Activated T-cell treated with anti-CD3 and anti-CD28 coated beads, Interleukin-2, amount 50 U/mL, for 24 hours (primary cell): ENCODE measurements around the gene TLR2.

Experiments used
- DNase-seq: peaks from one replicate; pipeline ENCODE4 v3.0.0-alpha.2; 2020
- H3K27ac Mint-ChIP-seq: 2 replicates; pipeline ENCODE4 v1.8.0; 2020; ENCODE audit warnings: mild to moderate bottlenecking, mixed read lengths
- H3K27me3 Mint-ChIP-seq: 2 replicates; pipeline ENCODE4 v1.8.0; 2020; ENCODE audit warnings: mixed read lengths
- H3K36me3 Mint-ChIP-seq: 2 replicates; pipeline ENCODE4 v1.8.0; 2020; ENCODE audit warnings: low read depth, mixed read lengths
- H3K4me1 Mint-ChIP-seq: 2 replicates; pipeline ENCODE4 v1.8.0; 2020; ENCODE audit warnings: low read depth, mixed read lengths
- H3K4me3 Mint-ChIP-seq: 2 replicates; pipeline ENCODE4 v1.8.0; 2020; ENCODE audit warnings: mild to moderate bottlenecking, moderate library complexity, mixed read lengths
- H3K9me3 Mint-ChIP-seq: 2 replicates; pipeline ENCODE4 v1.8.0; 2020; ENCODE audit warnings: mixed read lengths

Gene TLR2

DNA sequence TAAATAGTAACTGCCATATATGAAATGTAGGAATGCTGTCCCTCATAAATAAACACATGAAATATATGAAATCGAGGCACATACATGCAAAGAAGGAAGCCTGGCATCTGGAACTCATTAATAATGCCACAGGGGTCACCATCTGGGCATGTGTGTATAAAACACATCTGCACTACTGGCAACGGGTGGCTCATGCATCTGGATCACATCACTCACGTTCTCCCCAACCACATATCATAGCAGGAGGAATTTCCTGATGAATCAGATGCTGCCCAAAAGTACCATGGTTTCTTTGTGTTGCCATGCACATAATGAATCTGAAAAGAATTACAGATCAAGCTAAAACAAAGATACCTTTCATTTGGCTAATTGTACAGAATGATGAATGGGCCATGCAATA is 47.2 kb downstream of the TLR2 start:
- H3K9me3 Mint-ChIP-seq: no peaks in the 10 kb centered on the region
- no peak overlapping the region for H3K27ac Mint-ChIP-seq
- H3K36me3 Mint-ChIP-seq: no peaks in the 10 kb centered on the region
- H3K4me1 Mint-ChIP-seq: peaks cover 12% of the 10 kb centered on the region
- no peak for DNase-seq
- H3K4me3 Mint-ChIP-seq: no peak overlapping the region
- H3K27me3 Mint-ChIP-seq: peaks cover 3% of the 10 kb centered on the region

DNA sequence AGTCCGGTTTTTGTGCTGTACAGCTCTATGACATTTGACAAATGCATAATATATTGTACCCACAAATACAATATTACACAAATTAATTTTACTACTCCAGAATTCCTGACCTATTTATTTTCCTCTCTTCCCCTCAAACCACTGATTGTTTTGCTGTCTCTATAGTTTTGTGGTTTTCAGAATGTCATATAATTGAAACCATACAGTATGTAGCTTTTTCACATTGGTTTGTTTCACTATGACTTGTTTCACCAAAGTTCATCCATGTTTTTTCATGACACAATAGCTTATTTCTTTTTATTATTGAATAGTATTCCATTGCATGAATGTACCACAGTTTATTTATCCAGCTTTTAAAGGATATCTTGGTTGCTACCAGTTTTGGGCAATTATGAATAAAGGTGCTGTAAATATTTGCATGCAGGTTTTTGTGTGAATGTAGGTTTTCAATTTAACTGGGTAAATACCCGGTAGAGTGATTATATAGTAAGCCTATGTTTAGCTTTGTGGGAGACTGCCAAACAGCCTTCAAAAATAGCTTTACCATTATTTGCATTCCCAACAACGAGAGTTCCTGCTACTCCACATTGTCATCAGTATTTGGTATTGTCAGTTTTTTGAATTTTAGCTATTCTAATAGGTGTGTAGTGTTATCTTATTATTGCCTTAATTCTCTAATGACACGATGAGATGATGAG is 49.8 kb downstream of the TLR2 start:
- Mint-ChIP-seq H3K4me1 (peaks cover 12% of the 10 kb centered on the region), H3K27me3 (peaks cover 3% of the 10 kb centered on the region)
- DNase-seq: no peak

DNA sequence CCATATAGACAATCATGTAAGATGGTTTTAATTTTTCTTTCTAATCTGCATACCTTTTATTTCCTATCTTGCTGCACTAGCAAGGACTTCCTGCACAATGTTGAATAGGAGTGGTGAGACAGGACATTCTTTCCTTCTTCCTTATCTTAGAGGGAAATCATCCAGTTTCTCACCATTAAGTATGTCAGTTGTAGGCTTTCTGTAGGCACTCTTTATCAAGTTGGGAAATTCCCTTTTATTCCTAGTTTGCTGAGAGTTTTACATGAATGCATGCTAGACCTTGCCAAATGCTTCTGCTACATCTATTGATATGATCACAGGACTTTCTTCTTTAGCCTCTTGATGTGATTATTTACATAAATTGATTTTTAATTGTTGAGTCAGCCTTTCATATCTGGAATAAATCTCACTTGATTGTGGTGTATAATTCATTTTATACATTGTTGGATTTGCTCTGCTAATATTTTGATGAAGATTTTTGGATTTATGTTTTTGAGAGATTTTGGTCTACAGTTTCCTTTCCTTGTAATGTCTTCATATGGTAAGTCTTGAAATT is 51.9 kb downstream of the TLR2 start:
- peaks cover 12% of the 10 kb centered on the region for H3K4me1 Mint-ChIP-seq
- H3K9me3 Mint-ChIP-seq: peaks cover 5% of the 10 kb centered on the region
- peaks cover 8% of the 10 kb centered on the region for H3K27me3 Mint-ChIP-seq
- no peak overlapping the region for H3K27ac Mint-ChIP-seq
- H3K4me3 Mint-ChIP-seq: no peak overlapping the region
- no peaks in the 10 kb centered on the region for H3K36me3 Mint-ChIP-seq
- DNase-seq: no peak

More for the DNA sequence above, 49.8 kb downstream of the TLR2 start:
- H3K4me3 Mint-ChIP-seq: no peak overlapping the region
- H3K9me3 Mint-ChIP-seq: no peaks in the 10 kb centered on the region
- no peaks in the 10 kb centered on the region for H3K36me3 Mint-ChIP-seq
- H3K27ac Mint-ChIP-seq: no peak overlapping the region

DNA sequence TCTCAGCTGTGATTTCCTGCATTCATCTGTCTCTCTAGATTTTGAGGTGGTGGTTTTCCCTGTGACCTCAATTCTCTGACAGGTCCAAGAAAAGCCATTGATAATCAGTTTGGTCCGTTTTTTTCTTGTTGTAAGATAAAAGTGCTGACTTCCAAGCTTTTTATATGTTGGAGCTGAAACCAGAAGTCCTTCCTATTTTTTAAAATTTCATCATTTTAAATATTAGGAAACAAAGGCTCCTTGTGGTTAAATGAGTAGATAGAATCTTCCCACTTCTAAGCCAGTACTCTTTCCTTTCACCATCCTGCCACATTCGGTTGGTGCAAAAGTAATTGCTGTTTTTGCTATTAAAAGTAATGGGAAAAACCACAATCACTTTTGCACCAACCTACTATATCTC is 57.5 kb downstream of the TLR2 start:
- peaks cover 5% of the 10 kb centered on the region for H3K9me3 Mint-ChIP-seq
- H3K36me3 Mint-ChIP-seq: no peaks in the 10 kb centered on the region
- no peak for DNase-seq
- H3K27ac Mint-ChIP-seq: no peak overlapping the region
- no peaks in the 10 kb centered on the region for H3K4me1 Mint-ChIP-seq
- no peak overlapping the region for H3K4me3 Mint-ChIP-seq
- H3K27me3 Mint-ChIP-seq: peaks cover 9% of the 10 kb centered on the region

DNA sequence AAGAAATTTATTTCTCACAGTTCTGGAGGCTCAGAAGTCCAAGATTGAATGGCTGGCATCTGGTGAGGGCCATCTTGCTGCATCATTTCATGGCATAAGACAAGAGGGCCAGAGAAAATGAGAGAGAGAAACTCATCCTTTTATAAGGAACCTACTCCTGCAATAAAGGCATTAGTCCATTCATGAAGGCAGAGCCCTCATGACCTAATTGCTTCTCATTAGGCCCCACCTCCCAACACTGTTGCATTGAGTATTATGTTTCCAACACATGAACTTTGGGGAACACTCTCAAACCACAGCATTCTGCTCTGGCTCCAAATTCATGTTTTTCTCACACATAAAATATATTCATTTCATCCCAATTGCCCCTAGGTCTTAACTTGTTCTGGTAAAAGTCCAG is 61.6 kb downstream of the TLR2 start:
- Mint-ChIP-seq H3K27ac (no peak overlapping the region), H3K4me1 (peaks cover 2% of the 10 kb centered on the region), H3K9me3 (peaks cover 3% of the 10 kb centered on the region), H3K4me3 (no peak overlapping the region), H3K27me3 (peaks cover 8% of the 10 kb centered on the region), H3K36me3 (no peaks in the 10 kb centered on the region)
- DNase-seq: no peak

DNA sequence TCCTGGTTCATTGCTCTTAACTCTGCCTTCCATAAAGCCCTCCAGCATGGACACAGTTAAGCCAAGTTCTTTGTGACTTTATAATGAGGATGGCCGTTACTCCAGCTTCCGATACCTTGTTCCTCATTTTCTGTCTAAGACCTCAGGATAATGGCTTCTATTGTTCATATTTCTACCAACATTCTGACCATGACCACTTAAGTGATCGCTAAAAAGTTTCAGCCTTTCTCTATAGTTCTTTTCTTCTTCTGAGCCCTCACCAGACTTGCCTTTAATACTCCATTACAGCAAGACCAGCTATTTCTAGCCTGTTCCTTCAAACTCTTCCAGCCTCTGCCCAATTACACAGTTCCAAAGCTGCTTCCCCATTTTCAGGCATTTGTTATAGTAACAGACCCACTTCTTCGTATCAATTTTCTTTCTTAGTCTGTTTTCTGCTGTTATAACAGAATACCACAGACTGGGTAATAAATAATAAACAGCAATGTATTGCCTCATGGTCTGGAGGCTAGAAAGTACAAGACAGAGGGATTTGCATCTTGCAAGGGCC is 63.4 kb downstream of the TLR2 start:
- Mint-ChIP-seq H3K9me3 (no peaks in the 10 kb centered on the region), H3K4me1 (peaks cover 2% of the 10 kb centered on the region), H3K27me3 (no peaks in the 10 kb centered on the region), H3K27ac (no peak overlapping the region), H3K36me3 (no peaks in the 10 kb centered on the region), H3K4me3 (no peak overlapping the region)
- DNase-seq: no peak

DNA sequence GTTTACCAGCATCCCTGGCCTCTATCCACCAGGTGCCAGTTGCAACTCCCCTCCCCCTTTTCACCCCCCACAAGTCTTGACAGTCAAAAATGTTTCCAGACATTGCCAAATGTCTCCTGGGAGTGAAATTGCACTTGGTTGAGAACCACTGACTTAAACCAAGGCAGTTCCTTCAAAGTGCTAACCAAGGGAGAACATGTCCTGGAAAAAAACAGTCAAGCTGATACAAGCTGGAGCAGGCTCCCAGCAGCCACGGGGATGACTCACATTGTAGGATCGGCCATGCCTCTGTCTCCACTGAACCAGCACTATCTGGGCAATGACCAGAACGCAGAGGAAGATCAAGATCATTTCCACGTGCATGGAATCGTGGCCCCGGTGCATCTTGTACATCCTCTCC is 64.3 kb downstream of the TLR2 start:
- Mint-ChIP-seq H3K27ac (no peak overlapping the region), H3K36me3 (no peaks in the 10 kb centered on the region), H3K4me3 (no peak overlapping the region), H3K4me1 (peaks cover 2% of the 10 kb centered on the region), H3K27me3 (no peaks in the 10 kb centered on the region), H3K9me3 (no peaks in the 10 kb centered on the region)
- no peak for DNase-seq

DNA sequence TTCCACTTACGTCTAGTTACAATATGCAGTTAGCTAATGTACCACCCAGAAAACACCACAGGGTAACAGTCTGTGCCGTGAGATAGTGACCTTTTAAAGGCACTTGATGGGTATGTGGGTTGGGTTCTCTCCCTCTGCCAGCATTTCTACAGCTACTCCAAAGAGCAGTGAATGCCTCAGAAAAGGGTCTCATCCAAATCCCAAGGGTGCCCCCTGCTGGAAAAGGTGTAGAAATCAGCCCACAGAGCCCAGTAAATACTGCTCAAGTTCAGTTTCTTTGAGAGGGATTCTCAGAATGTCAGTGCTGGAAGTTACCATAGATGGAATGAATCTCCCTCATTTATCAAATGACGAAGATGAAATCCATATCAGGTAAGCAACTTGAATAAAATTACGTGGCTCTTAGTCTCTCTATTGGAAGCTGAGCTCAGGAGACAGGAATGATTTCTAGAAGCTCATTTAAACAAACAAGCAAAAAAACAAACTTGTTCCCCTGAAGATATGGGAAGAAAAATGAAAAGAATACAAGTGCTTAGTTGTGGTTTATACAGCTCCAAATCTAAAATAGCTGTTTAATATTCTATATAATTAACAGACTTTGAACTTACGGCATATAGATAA is 66.2 kb downstream of the TLR2 start:
- no peaks in the 10 kb centered on the region for H3K27me3 Mint-ChIP-seq
- no peaks in the 10 kb centered on the region for H3K9me3 Mint-ChIP-seq
- no peak overlapping the region for H3K27ac Mint-ChIP-seq
- DNase-seq: peak; percentile 56
- H3K36me3 Mint-ChIP-seq: no peaks in the 10 kb centered on the region
- peaks cover 11% of the 10 kb centered on the region for H3K4me1 Mint-ChIP-seq
- no peak overlapping the region for H3K4me3 Mint-ChIP-seq

DNA sequence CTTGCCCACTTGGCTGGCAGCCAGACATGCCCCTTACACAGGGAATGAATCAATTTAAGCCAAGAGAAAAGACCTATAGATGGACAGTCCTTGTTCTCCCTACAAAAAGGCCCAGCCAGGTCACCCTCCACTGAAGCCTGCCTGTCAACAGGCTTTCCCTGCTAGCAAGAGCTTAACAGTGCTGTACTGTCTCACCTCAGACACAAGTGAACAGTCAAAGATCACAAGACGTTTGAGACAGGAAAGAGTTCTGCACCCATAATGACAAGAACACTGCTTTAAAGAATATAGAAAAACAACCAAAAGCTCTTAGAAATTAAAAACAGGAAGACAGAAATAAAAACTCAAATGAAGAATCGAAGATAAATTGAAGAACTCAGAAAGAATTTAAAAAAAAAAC is 71.1 kb downstream of the TLR2 start:
- Mint-ChIP-seq H3K9me3 (no peaks in the 10 kb centered on the region), H3K4me3 (no peak overlapping the region), H3K27ac (peak overlapping the region; percentile 15), H3K27me3 (peaks cover 13% of the 10 kb centered on the region), H3K4me1 (peaks cover 39% of the 10 kb centered on the region), H3K36me3 (no peaks in the 10 kb centered on the region)
- DNase-seq: no peak
